GM18517 (cell line): ENCODE data around the gene STON2.

Experiments
- ATAC-seq: cut with Tn5 transposase; IDR thresholded peaks from one replicate; pipeline ENCODE4 v1.9.1; 2021; ENCODE audit warnings: mild to moderate bottlenecking, moderate library complexity; ENCODE audit not compliant: unreplicated experiment

STON2 gene

GRCh38 chr14:81336009-81336408, 64.1 kb downstream of the STON2 start:
- ATAC-seq, result no peak

GRCh38 chr14:81332725-81333124, 67.4 kb downstream of the STON2 start:
- no peak for ATAC-seq

GRCh38 chr14:81331229-81332021, 68.7 kb downstream of the STON2 start:
- ATAC-seq, result no peak

- ATAC-seq, result no peak
Measured at GRCh38 chr14:81330619-81331122, 69.5 kb downstream of the STON2 start.

- no peak for ATAC-seq
Measured at GRCh38 chr14:81329640-81330381, 70.3 kb downstream of the STON2 start.

- no peak for ATAC-seq
Measured at GRCh38 chr14:81326451-81326850, 73.7 kb downstream of the STON2 start.

GRCh38 chr14:81324011-81324410, 76.1 kb downstream of the STON2 start:
- ATAC-seq, result no peak

- ATAC-seq, result no peak
Measured at GRCh38 chr14:81323093-81323492, 77.0 kb downstream of the STON2 start.

GRCh38 chr14:81319946-81320345, 80.2 kb downstream of the STON2 start:
- ATAC-seq, result no peak

- ATAC-seq, result no peak
Measured at GRCh38 chr14:81319314-81319713, 80.8 kb downstream of the STON2 start.

- ATAC-seq, result no peak
Measured at GRCh38 chr14:81315341-81315740, 84.8 kb downstream of the STON2 start.

GRCh38 chr14:81314443-81315175, 85.5 kb downstream of the STON2 start:
- no peak for ATAC-seq

GRCh38 chr14:81313775-81314429, 86.2 kb downstream of the STON2 start:
- no peak for ATAC-seq

GRCh38 chr14:81313200-81313599, 86.9 kb downstream of the STON2 start:
- ATAC-seq, result no peak

GRCh38 chr14:81312289-81312876, 87.7 kb downstream of the STON2 start:
- no peak for ATAC-seq

- no peak for ATAC-seq
Measured at GRCh38 chr14:81311778-81312177, 88.3 kb downstream of the STON2 start.

- ATAC-seq, result no peak
Measured at GRCh38 chr14:81311141-81311540, 89.0 kb downstream of the STON2 start.

- ATAC-seq, result no peak
Measured at GRCh38 chr14:81310606-81311005, 89.5 kb downstream of the STON2 start.

GRCh38 chr14:81309511-81309910, 90.6 kb downstream of the STON2 start:
- no peak for ATAC-seq

- no peak for ATAC-seq
Measured at GRCh38 chr14:81305743-81306142, 94.4 kb downstream of the STON2 start.
